ENCODE results near the gene TRIM29.

The TRIM29 gene

GRCh38 chr11:120169981-120170698, 32.2 kb upstream of the TRIM29 start:
- Histone ChIP-seq H3K9me3 (ENCODE audit: control insufficient read depth, insufficient read depth, low read depth, low read length) (no peaks in the 10 kb centered on the region), H3K4me1 (ENCODE audit: control insufficient read depth, insufficient read depth, low read length) (peaks cover 7% of the 10 kb centered on the region; the same call in 1 of the 2 replicates), H3K9ac (ENCODE audit: low read length) (no peak overlapping the region), H3K27me3 (ENCODE audit: control insufficient read depth, insufficient read depth, low read length) (peaks cover 94% of the 10 kb centered on the region), H3K27ac (ENCODE audit: low read depth, low read length) (no peak overlapping the region), H3K36me3 (ENCODE audit: control insufficient read depth, insufficient read depth, low read length) (no peaks in the 10 kb centered on the region), H3K4me3 (ENCODE audit: low read depth, low read length) (no peak overlapping the region)

- Histone ChIP-seq H3K4me3 (ENCODE audit: low read depth, low read length) (peak overlapping the region; percentile 71), H3K27ac (ENCODE audit: low read depth, low read length) (no peak overlapping the region), H3K9me3 (ENCODE audit: control insufficient read depth, insufficient read depth, low read depth, low read length) (no peaks in the 10 kb centered on the region), H3K27me3 (ENCODE audit: control insufficient read depth, insufficient read depth, low read length) (peaks cover 84% of the 10 kb centered on the region), H3K9ac (ENCODE audit: low read length) (peak overlapping the region; percentile 24), H3K4me1 (ENCODE audit: control insufficient read depth, insufficient read depth, low read length) (peaks cover 7% of the 10 kb centered on the region; the same call in 1 of the 2 replicates), H3K36me3 (ENCODE audit: control insufficient read depth, insufficient read depth, low read length) (no peaks in the 10 kb centered on the region)
Measured at GRCh38 chr11:120168960-120169681, 31.2 kb upstream of the TRIM29 start.

GRCh38 chr11:120168108-120168959, 30.4 kb upstream of the TRIM29 start:
- H3K27ac ChIP-seq (ENCODE audit: low read depth, low read length): no peak overlapping the region
- peak overlapping the region; percentile 71 for H3K4me3 ChIP-seq (ENCODE audit: low read depth, low read length)
- peaks cover 76% of the 10 kb centered on the region for H3K27me3 ChIP-seq (ENCODE audit: control insufficient read depth, insufficient read depth, low read length)
- H3K4me1 ChIP-seq (ENCODE audit: control insufficient read depth, insufficient read depth, low read length): peaks cover 7% of the 10 kb centered on the region; the same call in 1 of the 2 replicates
- H3K9ac ChIP-seq (ENCODE audit: low read length): peak overlapping the region; percentile 24
- no peaks in the 10 kb centered on the region for H3K9me3 ChIP-seq (ENCODE audit: control insufficient read depth, insufficient read depth, low read depth, low read length)
- no peaks in the 10 kb centered on the region for H3K36me3 ChIP-seq (ENCODE audit: control insufficient read depth, insufficient read depth, low read length)

GRCh38 chr11:120167659-120168058, 29.7 kb upstream of the TRIM29 start:
- Histone ChIP-seq H3K9me3 (ENCODE audit: control insufficient read depth, insufficient read depth, low read depth, low read length) (no peaks in the 10 kb centered on the region), H3K4me1 (ENCODE audit: control insufficient read depth, insufficient read depth, low read length) (peaks cover 7% of the 10 kb centered on the region; the same call in 1 of the 2 replicates), H3K27ac (ENCODE audit: low read depth, low read length) (no peak overlapping the region), H3K9ac (ENCODE audit: low read length) (no peak overlapping the region), H3K4me3 (ENCODE audit: low read depth, low read length) (no peak overlapping the region), H3K36me3 (ENCODE audit: control insufficient read depth, insufficient read depth, low read length) (no peaks in the 10 kb centered on the region), H3K27me3 (ENCODE audit: control insufficient read depth, insufficient read depth, low read length) (peaks cover 70% of the 10 kb centered on the region)

- no peak overlapping the region for H3K27ac ChIP-seq (ENCODE audit: low read depth, low read length)
- H3K9ac ChIP-seq (ENCODE audit: low read length): no peak overlapping the region
- H3K4me3 ChIP-seq (ENCODE audit: low read depth, low read length): no peak overlapping the region
- H3K36me3 ChIP-seq (ENCODE audit: control insufficient read depth, insufficient read depth, low read length): no peaks in the 10 kb centered on the region
- 0 out of 2 replicates have a peak, but pooled peaks cover under 1% of the 10 kb centered on the region for H3K27me3 ChIP-seq (ENCODE audit: control insufficient read depth, insufficient read depth, low read length)
- H3K9me3 ChIP-seq (ENCODE audit: control insufficient read depth, insufficient read depth, low read depth, low read length): peaks cover 4% of the 10 kb centered on the region; the same call in 1 of the 2 replicates
- no peaks in the 10 kb centered on the region for H3K4me1 ChIP-seq (ENCODE audit: control insufficient read depth, insufficient read depth, low read length)
Measured at GRCh38 chr11:120160436-120160835, 22.5 kb upstream of the TRIM29 start.

GRCh38 chr11:120153221-120153620, 15.3 kb upstream of the TRIM29 start:
- Histone ChIP-seq H3K27ac (ENCODE audit: low read depth, low read length) (no peak overlapping the region), H3K27me3 (ENCODE audit: control insufficient read depth, insufficient read depth, low read length) (no peaks in the 10 kb centered on the region), H3K9ac (ENCODE audit: low read length) (no peak overlapping the region), H3K9me3 (ENCODE audit: control insufficient read depth, insufficient read depth, low read depth, low read length) (no peaks in the 10 kb centered on the region), H3K36me3 (ENCODE audit: control insufficient read depth, insufficient read depth, low read length) (no peaks in the 10 kb centered on the region), H3K4me3 (ENCODE audit: low read depth, low read length) (no peak overlapping the region), H3K4me1 (ENCODE audit: control insufficient read depth, insufficient read depth, low read length) (no peaks in the 10 kb centered on the region)

GRCh38 chr11:120151536-120151935, 13.6 kb upstream of the TRIM29 start:
- Histone ChIP-seq H3K9me3 (ENCODE audit: control insufficient read depth, insufficient read depth, low read depth, low read length) (no peaks in the 10 kb centered on the region), H3K36me3 (ENCODE audit: control insufficient read depth, insufficient read depth, low read length) (no peaks in the 10 kb centered on the region), H3K27ac (ENCODE audit: low read depth, low read length) (no peak overlapping the region), H3K9ac (ENCODE audit: low read length) (no peak overlapping the region), H3K4me1 (ENCODE audit: control insufficient read depth, insufficient read depth, low read length) (no peaks in the 10 kb centered on the region), H3K27me3 (ENCODE audit: control insufficient read depth, insufficient read depth, low read length) (no peaks in the 10 kb centered on the region), H3K4me3 (ENCODE audit: low read depth, low read length) (no peak overlapping the region)

GRCh38 chr11:120149246-120149645, 11.3 kb upstream of the TRIM29 start:
- Histone ChIP-seq H3K4me1 (ENCODE audit: control insufficient read depth, insufficient read depth, low read length) (no peaks in the 10 kb centered on the region), H3K4me3 (ENCODE audit: low read depth, low read length) (no peak overlapping the region), H3K27me3 (ENCODE audit: control insufficient read depth, insufficient read depth, low read length) (peaks cover 4% of the 10 kb centered on the region; the same call in 1 of the 2 replicates), H3K9me3 (ENCODE audit: control insufficient read depth, insufficient read depth, low read depth, low read length) (no peaks in the 10 kb centered on the region), H3K27ac (ENCODE audit: low read depth, low read length) (no peak overlapping the region), H3K9ac (ENCODE audit: low read length) (no peak overlapping the region), H3K36me3 (ENCODE audit: control insufficient read depth, insufficient read depth, low read length) (no peaks in the 10 kb centered on the region)

GRCh38 chr11:120147950-120148270, 10.0 kb upstream of the TRIM29 start:
- no peak overlapping the region for H3K4me3 ChIP-seq (ENCODE audit: low read depth, low read length)
- H3K9ac ChIP-seq (ENCODE audit: low read length): no peak overlapping the region
- H3K9me3 ChIP-seq (ENCODE audit: control insufficient read depth, insufficient read depth, low read depth, low read length): no peaks in the 10 kb centered on the region
- no peaks in the 10 kb centered on the region for H3K4me1 ChIP-seq (ENCODE audit: control insufficient read depth, insufficient read depth, low read length)
- H3K27ac ChIP-seq (ENCODE audit: low read depth, low read length): no peak overlapping the region
- H3K36me3 ChIP-seq (ENCODE audit: control insufficient read depth, insufficient read depth, low read length): no peaks in the 10 kb centered on the region
- peaks cover 8% of the 10 kb centered on the region; the same call in 1 of the 2 replicates for H3K27me3 ChIP-seq (ENCODE audit: control insufficient read depth, insufficient read depth, low read length)

GRCh38 chr11:120147094-120147949, 9.4 kb upstream of the TRIM29 start:
- Histone ChIP-seq H3K9me3 (ENCODE audit: control insufficient read depth, insufficient read depth, low read depth, low read length) (no peaks in the 10 kb centered on the region), H3K4me1 (ENCODE audit: control insufficient read depth, insufficient read depth, low read length) (no peaks in the 10 kb centered on the region), H3K9ac (ENCODE audit: low read length) (no peak overlapping the region), H3K27ac (ENCODE audit: low read depth, low read length) (no peak overlapping the region), H3K4me3 (ENCODE audit: low read depth, low read length) (no peak overlapping the region), H3K27me3 (ENCODE audit: control insufficient read depth, insufficient read depth, low read length) (peaks cover 8% of the 10 kb centered on the region; the same call in 1 of the 2 replicates), H3K36me3 (ENCODE audit: control insufficient read depth, insufficient read depth, low read length) (no peaks in the 10 kb centered on the region)

Measured in HUES6 (cell line).